Prostate gland (tissue), 2 donors: ENCODE measurements around the gene RACK1. TPM values are rescaled to one million over a fixed set of nuclear protein-coding genes. Genes with fewer than 3 reads are reported as not detected.
"Not testable (repeated sequence)": the region's sequence is repeated elsewhere in the genome, so short reads cannot be mapped to it uniquely, and the experiment has no call there.

ENCODE experiments used
- DNase-seq: peaks from one replicate; pipeline ENCODE4 v3.0.0-alpha.2; 2019; ENCODE audit warnings: low spot score
- H3K27ac ChIP-seq, 2 donors: fragments of 200-600 bp; sonication (generic); 2 replicates each; pipeline ENCODE4 v1.5.1; 2017 to 2019
- H3K27me3 ChIP-seq: fragments of 200-600 bp; sonication (generic); replicated peaks from 2 replicates; pipeline ENCODE4 v1.5.1; 2019; ENCODE audit not compliant: insufficient read depth
- H3K36me3 ChIP-seq, 2 donors: fragments of 200-600 bp; sonication (generic); 1 replicate in 1 of 2; 2 replicates in 1 of 2; pipeline versions ENCODE4 v1.5.1 to v1.8.1; 2017 to 2019
- H3K4me1 ChIP-seq: fragments of 200-600 bp; sonication (generic); replicated peaks from 2 replicates; pipeline ENCODE4 v1.5.1; 2019
- H3K4me3 ChIP-seq, 2 donors: fragments of 200-600 bp; sonication (generic); 2 replicates each; pipeline ENCODE4 v1.5.1; 2017 to 2019
- H3K9me3 ChIP-seq: fragments of 200-600 bp; sonication (generic); 2 replicates; pipeline ENCODE4 v1.5.1; 2017
- POLR2A ChIP-seq: fragments of 450-650 bp; IDR thresholded peaks from one replicate; pipeline ENCODE4 v1.6.1; 2016; ENCODE audit warnings: antibody characterized with exemption, mild to moderate bottlenecking
- POLR2AphosphoS5 ChIP-seq: sonication (generic); formaldehyde crosslinking; IDR thresholded peaks from one replicate; pipeline ENCODE4 v1.6.1; 2017; ENCODE audit warnings: antibody characterized with exemption
- WGBS: methylation state at CpG from one replicate; pipeline ENCODE4 v1.1.5; 2018; 5-methylcytosine and 5-hydroxymethylcytosine counted together
- intact Hi-C: fragments of 100-400 bp; cut with DNase I; formaldehyde crosslinking; loops from one replicate; pipeline ENCODE4 v1.14.2; 2022
- total RNA-seq, 2 donors: library from RNA; depleted of rRNA; stranded (reverse); fragments of >200 nt; gene quantifications; one replicate each; pipeline ENCODE4 v1.1.0, GENCODE V29; 2016
- TF ChIP-seq, protein P1 (sequence below), 4 experiments: fragments of 200-600 bp in 2 of 4; fragments of 450-650 bp in 2 of 4; sonication (generic) in 2 of 4; IDR thresholded peaks; 1 replicate in 3 of 4; 2 replicates in 1 of 4; pipeline ENCODE4 v1.5.1; 2016 to 2019; ENCODE audit warnings: antibody characterized with exemption in 4 of 4, mild to moderate bottlenecking in 2 of 4, moderate library complexity in 2 of 4

RACK1 gene
- total RNA-seq, 2 donors from 2014 or later: 2,058 to 4,360 TPM

DNA sequence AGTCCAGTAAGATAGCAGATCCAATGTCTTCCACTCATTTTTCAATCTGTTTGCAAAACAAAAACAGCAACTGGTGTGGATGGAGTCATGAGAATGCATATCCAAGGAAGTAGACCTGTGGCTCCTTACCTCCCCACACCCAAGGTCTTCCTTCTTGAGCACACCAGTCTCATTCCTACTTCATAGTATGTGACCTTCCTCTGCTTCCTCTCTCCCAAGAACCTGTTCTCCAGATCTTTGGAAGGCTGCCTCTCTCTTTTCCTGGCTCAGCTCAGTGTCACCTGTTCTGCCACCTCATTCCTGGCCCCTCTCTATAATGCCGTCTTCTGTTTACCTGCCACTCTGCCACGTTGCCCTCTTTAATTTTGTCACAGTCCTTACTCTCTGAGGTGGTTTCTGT, 30.8 kb downstream of the RACK1 start:
- intact Hi-C loops: no loop called here
- 38% methylated on average over 2 of the region's 2 CpGs for WGBS
- Histone ChIP-seq H3K9me3 (no peaks in the 10 kb centered on the region), H3K4me3 (no peak overlapping the region), H3K27ac (no peak overlapping the region), H3K4me1 (no peaks in the 10 kb centered on the region), H3K36me3 (no peaks in the 10 kb centered on the region), H3K27me3 (no peaks in the 10 kb centered on the region)
- no peak for TF ChIP-seq POLR2A
- TF ChIP-seq, protein P1, sequence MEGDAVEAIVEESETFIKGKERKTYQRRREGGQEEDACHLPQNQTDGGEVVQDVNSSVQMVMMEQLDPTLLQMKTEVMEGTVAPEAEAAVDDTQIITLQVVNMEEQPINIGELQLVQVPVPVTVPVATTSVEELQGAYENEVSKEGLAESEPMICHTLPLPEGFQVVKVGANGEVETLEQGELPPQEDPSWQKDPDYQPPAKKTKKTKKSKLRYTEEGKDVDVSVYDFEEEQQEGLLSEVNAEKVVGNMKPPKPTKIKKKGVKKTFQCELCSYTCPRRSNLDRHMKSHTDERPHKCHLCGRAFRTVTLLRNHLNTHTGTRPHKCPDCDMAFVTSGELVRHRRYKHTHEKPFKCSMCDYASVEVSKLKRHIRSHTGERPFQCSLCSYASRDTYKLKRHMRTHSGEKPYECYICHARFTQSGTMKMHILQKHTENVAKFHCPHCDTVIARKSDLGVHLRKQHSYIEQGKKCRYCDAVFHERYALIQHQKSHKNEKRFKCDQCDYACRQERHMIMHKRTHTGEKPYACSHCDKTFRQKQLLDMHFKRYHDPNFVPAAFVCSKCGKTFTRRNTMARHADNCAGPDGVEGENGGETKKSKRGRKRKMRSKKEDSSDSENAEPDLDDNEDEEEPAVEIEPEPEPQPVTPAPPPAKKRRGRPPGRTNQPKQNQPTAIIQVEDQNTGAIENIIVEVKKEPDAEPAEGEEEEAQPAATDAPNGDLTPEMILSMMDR (IDR thresholded peaks at IDR 0.05): no peak
- TF ChIP-seq POLR2AphosphoS5: no peak
- no peak for DNase-seq

DNA sequence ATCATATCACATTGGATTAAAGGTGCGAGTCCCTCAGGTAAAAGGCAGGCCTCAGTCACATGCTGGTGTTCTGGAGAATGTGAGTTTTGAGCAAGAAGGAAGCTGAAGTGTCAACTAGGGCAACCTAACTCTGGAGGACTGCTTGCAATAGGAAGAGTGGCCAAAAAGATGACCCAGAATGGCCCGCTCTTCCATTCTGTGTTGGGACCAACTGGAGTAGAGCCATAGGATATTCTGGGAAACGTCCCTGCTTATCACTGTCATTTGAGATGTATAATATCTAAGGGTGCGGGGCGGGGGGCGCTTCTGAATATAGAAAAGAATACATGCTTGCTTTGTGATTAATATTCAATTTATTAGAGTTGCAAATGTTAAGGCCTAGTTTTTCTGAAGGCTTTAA, 31.6 kb downstream of the RACK1 start:
- no peaks in the 10 kb centered on the region for H3K4me1 ChIP-seq
- no peaks in the 10 kb centered on the region for H3K27me3 ChIP-seq
- H3K4me3 ChIP-seq: no peak overlapping the region
- no peaks in the 10 kb centered on the region for H3K36me3 ChIP-seq
- no peaks in the 10 kb centered on the region for H3K9me3 ChIP-seq
- TF ChIP-seq POLR2A (no peak), POLR2AphosphoS5 (no peak)
- TF ChIP-seq, protein P1 (IDR thresholded peaks at IDR 0.05): no peak
- 95% methylated on average over 6 of the region's 6 CpGs for WGBS
- intact Hi-C loops: no loop called here
- DNase-seq: no peak
- no peak overlapping the region for H3K27ac ChIP-seq

DNA sequence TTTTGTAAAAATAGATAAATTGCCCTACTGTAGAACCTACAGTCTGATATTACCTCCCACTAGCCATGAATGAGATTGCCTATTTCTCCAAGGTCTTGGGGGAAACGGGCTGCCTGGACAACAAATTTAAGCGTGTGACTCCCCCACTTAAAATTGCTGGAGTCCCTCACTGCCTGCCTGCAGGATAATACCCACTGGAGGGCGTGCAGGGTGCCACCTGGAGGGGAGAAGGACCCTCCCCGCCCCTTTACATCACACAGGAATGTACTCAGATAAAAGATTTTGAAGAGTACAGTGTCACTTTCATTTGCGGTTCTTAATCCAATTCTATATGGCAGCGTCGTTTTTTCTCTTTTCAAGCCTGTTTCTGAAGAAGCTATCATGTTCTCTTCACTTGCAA, 32.5 kb downstream of the RACK1 start:
- WGBS: 47% methylated on average over 7 of the region's 7 CpGs

DNA sequence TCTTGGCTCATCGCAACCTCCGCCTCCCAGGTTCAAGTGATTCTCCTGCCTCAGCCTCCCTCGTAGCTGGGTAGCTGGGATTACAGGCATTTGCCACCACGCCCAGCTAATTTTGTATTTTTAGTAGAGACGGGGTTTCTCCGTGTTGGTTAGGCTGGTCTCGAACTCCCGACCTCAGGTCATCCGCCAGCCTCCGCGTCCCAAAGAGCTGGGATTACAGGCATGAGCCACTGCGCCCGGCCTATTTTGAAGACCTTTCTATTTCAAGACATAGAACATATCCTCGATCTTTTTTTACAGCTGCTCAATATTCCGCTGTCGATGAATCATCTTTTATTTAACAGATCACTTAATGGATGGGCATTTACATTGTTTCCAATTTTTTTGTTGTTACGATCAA, 33.0 kb downstream of the RACK1 start:
- intact Hi-C loops, H3K36me3 ChIP-seq, H3K27me3 ChIP-seq, H3K9me3 ChIP-seq, H3K27ac ChIP-seq, H3K4me3 ChIP-seq, H3K4me1 ChIP-seq, DNase-seq: not testable (repeated sequence)
- 80% methylated on average over 17 of the region's 17 CpGs for WGBS

More for the DNA sequence above, 32.5 kb downstream of the RACK1 start:
- H3K9me3 ChIP-seq: no peaks in the 10 kb centered on the region
- H3K36me3 ChIP-seq: no peaks in the 10 kb centered on the region
- H3K4me3 ChIP-seq: no peak overlapping the region
- no peak for DNase-seq
- peaks cover 1% of the 10 kb centered on the region for H3K4me1 ChIP-seq
- TF ChIP-seq, protein P1 (IDR thresholded peaks at IDR 0.05): no peak
- no peak for TF ChIP-seq POLR2AphosphoS5
- no peak for TF ChIP-seq POLR2A
- no peak overlapping the region for H3K27ac ChIP-seq
- intact Hi-C loops: no loop called here
- H3K27me3 ChIP-seq: no peaks in the 10 kb centered on the region

DNA sequence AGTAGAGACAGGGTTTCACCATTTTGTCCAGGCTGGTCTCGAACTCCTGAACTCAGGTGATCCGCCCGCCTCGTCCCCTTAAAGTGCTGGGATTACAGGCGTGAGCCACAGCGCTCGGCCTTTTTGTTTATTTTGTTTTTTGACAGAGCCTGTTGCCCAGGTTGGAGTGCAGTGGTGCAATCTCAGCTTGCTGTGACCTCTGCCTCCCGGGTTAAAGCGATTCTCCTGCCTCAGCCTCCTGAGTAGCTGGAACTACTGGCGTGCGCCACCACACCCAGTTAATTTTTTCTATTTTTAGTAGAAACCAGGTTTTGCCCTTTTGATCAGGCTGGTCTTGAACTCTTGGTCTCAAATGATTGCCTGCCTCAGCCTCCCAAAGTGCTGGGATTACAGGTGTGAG, 33.6 kb downstream of the RACK1 start:
- intact Hi-C loops, H3K36me3 ChIP-seq, H3K27me3 ChIP-seq, H3K9me3 ChIP-seq, DNase-seq, H3K4me3 ChIP-seq, H3K27ac ChIP-seq: not testable (repeated sequence)
- peaks cover 12% of the 10 kb centered on the region for H3K4me1 ChIP-seq
- 82% methylated on average over 11 of the region's 11 CpGs for WGBS

DNA sequence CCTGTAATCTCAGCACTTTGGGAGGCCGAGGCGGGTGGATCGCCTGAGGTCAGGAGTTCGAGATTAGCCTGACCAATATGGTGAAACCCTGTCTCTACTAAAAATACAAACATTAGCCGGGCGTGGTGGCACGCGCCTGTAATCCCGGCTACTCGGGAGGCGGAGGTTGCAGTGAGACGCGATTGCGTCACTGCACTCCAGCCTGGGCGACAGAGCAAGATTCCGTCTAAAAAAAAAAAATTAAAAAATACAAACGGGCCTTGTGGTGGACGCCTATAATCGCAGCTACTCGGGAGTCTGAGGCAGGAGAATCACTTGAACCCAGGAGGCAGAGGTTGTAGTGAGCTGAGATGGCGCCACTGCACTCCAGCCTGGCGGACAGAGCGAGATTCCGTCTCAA, 34.7 kb downstream of the RACK1 start:
- H3K27ac ChIP-seq, H3K9me3 ChIP-seq, H3K36me3 ChIP-seq, intact Hi-C loops, DNase-seq, H3K4me3 ChIP-seq, H3K27me3 ChIP-seq: not testable (repeated sequence)
- H3K4me1 ChIP-seq: peaks cover 14% of the 10 kb centered on the region
- 82% methylated on average over 24 of the region's 24 CpGs for WGBS

DNA sequence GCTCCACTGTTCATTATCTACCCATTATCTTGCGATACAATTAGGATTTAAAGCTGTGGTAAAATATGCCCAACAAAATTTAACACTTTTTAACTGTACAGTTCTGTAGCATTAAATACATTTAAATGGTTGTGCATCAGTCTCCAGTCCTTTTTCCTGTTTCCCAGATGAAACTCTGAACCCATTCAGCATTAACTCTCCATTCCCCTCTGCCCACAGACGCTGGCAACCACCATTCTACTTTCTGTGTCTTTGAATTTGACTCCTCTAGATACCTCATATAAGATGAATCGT, 35.8 kb downstream of the RACK1 start:
- Histone ChIP-seq H3K4me1 (peaks cover 14% of the 10 kb centered on the region), H3K27me3 (no peaks in the 10 kb centered on the region), H3K4me3 (no peak overlapping the region), H3K27ac (no peak overlapping the region), H3K36me3 (no peaks in the 10 kb centered on the region), H3K9me3 (no peaks in the 10 kb centered on the region)
- intact Hi-C loops: loop anchor here (1.0 kb wide), 1 partner anchor 18 kb away; no protein-coding TSS in a partner anchor
- WGBS: 40% methylated on average over 3 of the region's 3 CpGs
- DNase-seq: no peak
- TF ChIP-seq, protein P1 (IDR thresholded peaks at IDR 0.05): no peak
- TF ChIP-seq POLR2A: no peak
- TF ChIP-seq POLR2AphosphoS5: no peak
